Measurements from ENCODE around the gene MUC13. TPM values are rescaled to one million over a fixed set of nuclear protein-coding genes. Genes with fewer than 3 reads are reported as not detected.

MUC13 gene
- polyA plus RNA-seq, 2 of the 4 experiments (the other 2 are of a cell fraction) = 5.5 to 8.8 TPM

DNA sequence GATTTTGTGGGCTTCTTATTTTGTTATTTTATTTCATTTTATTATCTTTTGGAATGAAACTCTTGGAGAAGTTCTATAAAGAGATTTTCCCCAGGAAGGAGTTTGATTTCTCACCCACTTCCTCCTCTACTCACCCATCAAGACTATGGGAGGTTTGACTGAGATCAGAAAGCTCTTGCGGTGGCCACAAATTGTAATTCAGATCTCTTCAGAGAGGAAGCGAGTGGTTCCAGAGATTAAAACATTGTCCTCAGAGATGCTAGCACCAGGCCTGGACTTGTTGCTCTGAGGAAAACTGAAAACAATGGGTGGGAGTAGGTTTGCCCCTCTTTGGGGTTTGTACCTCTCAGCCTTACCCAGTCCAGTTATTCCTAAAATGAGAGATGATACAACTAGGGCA is 8.1 kb upstream of the MUC13 start:
- ChIA-PET POLR2A (no interaction called here), CTCF (interaction anchor here (0.6 to 3.0 kb wide), 2 partner anchors 14 to 15 kb away, joined by 4 to 10 read pairs; no protein-coding TSS in a partner anchor)
- FAIRE-seq (no peak), DNase-seq (ENCODE audit: low read depth in 1 of 2, low spot score in 1 of 2) (no peak), ATAC-seq (no peak)
- Histone ChIP-seq H3K4me2 (no peak overlapping the region), H3K4me1 (no peaks in the 10 kb centered on the region), H3K9me3 (no peaks in the 10 kb centered on the region), H3K4me3 (no peak overlapping the region), H3K27ac (no peak overlapping the region)
- TF ChIP-seq, protein P1, sequence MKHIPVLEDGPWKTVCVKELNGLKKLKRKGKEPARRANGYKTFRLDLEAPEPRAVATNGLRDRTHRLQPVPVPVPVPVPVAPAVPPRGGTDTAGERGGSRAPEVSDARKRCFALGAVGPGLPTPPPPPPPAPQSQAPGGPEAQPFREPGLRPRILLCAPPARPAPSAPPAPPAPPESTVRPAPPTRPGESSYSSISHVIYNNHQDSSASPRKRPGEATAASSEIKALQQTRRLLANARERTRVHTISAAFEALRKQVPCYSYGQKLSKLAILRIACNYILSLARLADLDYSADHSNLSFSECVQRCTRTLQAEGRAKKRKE (CRISPR knock-in tag; IDR thresholded peaks at IDR 0.05; ENCODE audit: low read depth) = no peak
- TF ChIP-seq, protein P2, sequence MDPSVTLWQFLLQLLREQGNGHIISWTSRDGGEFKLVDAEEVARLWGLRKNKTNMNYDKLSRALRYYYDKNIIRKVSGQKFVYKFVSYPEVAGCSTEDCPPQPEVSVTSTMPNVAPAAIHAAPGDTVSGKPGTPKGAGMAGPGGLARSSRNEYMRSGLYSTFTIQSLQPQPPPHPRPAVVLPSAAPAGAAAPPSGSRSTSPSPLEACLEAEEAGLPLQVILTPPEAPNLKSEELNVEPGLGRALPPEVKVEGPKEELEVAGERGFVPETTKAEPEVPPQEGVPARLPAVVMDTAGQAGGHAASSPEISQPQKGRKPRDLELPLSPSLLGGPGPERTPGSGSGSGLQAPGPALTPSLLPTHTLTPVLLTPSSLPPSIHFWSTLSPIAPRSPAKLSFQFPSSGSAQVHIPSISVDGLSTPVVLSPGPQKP (IDR thresholded peaks at IDR 0.05; ENCODE audit: low read depth, low read length) = no peak
- TF ChIP-seq ZC3H11A (IDR thresholded peaks at IDR 0.05) (no peak), RARB (CRISPR knock-in tag; IDR thresholded peaks at IDR 0.05) (no peak), EHF (CRISPR knock-in tag; IDR thresholded peaks at IDR 0.05) (no peak), HOXA7 (CRISPR knock-in tag; IDR thresholded peaks at IDR 0.05) (no peak), POLR2A (IDR thresholded peaks at IDR 0.05; ENCODE audit: low read length) (no peak), RNF2 (IDR thresholded peaks at IDR 0.05; ENCODE audit: borderline replicate concordance, low read depth) (no peak), KDM5A (IDR thresholded peaks at IDR 0.05) (no peak), MAFK (IDR thresholded peaks at IDR 0.05; ENCODE audit: partially characterized antibody) (no peak), SREBF2 (IDR thresholded peaks at IDR 0.05) (no peak), CBX2 (IDR thresholded peaks at IDR 0.05; ENCODE audit: borderline replicate concordance, low read depth) (no peak)
- TF ChIP-seq, protein P3, sequence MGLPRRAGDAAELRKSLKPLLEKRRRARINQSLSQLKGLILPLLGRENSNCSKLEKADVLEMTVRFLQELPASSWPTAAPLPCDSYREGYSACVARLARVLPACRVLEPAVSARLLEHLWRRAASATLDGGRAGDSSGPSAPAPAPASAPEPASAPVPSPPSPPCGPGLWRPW (IDR thresholded peaks at IDR 0.05) = no peak
- 95% methylated on average over 2 of the region's 2 CpGs for WGBS (ENCODE audit: missing lambda C conversion rate)

DNA sequence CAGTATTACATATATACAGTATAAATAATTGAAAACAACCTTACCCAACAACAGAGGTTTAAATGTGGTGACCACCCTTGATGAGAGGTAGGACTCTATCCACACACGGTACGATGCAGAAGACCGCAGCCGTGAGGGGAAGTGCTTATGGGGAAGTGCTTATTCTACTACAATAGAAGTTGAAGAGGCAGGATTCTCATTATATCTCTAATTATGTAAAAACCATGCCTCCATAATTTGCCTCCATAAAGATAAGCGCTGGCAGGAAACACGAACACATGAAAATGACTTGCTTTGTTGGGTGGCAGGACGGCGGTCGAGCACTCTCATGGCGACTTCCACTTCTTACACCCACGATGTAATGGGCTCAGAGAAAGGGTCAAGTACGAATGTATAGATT is 7.2 kb upstream of the MUC13 start:
- H3K4me1 ChIP-seq = no peaks in the 10 kb centered on the region
- H3K27ac ChIP-seq = no peak overlapping the region
- no peak for DNase-seq (ENCODE audit: low read depth in 1 of 2, low spot score in 1 of 2)
- TF ChIP-seq GATA3 (IDR thresholded peaks at IDR 0.05; ENCODE audit: borderline replicate concordance) (no peak), HEYL (CRISPR knock-in tag; IDR thresholded peaks at IDR 0.05) (no peak), HOXB13 (CRISPR knock-in tag; IDR thresholded peaks at IDR 0.05; ENCODE audit: low read depth) (no peak), RAD21 (conservative IDR thresholded peaks at IDR 0.05 in 1 of 2, IDR thresholded peaks at IDR 0.05 in 1 of 2) (no peak), TFCP2L1 (CRISPR knock-in tag; IDR thresholded peaks at IDR 0.05) (no peak), MAZ (IDR thresholded peaks at IDR 0.05; ENCODE audit: borderline replicate concordance, low read depth, low read length) (no peak), JUNB (IDR thresholded peaks at IDR 0.05) (no peak), ZSCAN20 (CRISPR knock-in tag; IDR thresholded peaks at IDR 0.05) (no peak), MYC (IDR thresholded peaks at IDR 0.05; ENCODE audit: borderline replicate concordance, low read length) (no peak), FOXS1 (CRISPR knock-in tag; IDR thresholded peaks at IDR 0.05) (no peak), EHMT2 (IDR thresholded peaks at IDR 0.05; ENCODE audit: low read depth) (no peak), POLR2A (IDR thresholded peaks at IDR 0.05; ENCODE audit: low read length) (no peak)
- TF ChIP-seq, protein P1 (CRISPR knock-in tag; IDR thresholded peaks at IDR 0.05; ENCODE audit: low read depth) = no peak
- TF ChIP-seq, protein P4, sequence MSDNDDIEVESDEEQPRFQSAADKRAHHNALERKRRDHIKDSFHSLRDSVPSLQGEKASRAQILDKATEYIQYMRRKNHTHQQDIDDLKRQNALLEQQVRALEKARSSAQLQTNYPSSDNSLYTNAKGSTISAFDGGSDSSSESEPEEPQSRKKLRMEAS (IDR thresholded peaks at IDR 0.05) = no peak
- no peak overlapping the region for H3K4me2 ChIP-seq
- 79% methylated on average over 12 of the region's 12 CpGs for WGBS (ENCODE audit: missing lambda C conversion rate)
- FAIRE-seq = no peak
- H3K4me3 ChIP-seq = no peak overlapping the region
- H3K9me3 ChIP-seq = no peaks in the 10 kb centered on the region
- ATAC-seq = no peak
- POLR2A ChIA-PET = no interaction called here
- CTCF ChIA-PET = interaction anchor here (3.0 kb wide), 1 partner anchor 13 kb away, joined by 10 read pairs; no protein-coding TSS in a partner anchor
